Measurements from ENCODE around the gene PLOD1. TPM values are rescaled to one million over a fixed set of nuclear protein-coding genes. Genes with fewer than 3 reads are reported as not detected.

PLOD1 gene
- total RNA-seq, 1 experiment from 2014 or later = 103 TPM

DNA sequence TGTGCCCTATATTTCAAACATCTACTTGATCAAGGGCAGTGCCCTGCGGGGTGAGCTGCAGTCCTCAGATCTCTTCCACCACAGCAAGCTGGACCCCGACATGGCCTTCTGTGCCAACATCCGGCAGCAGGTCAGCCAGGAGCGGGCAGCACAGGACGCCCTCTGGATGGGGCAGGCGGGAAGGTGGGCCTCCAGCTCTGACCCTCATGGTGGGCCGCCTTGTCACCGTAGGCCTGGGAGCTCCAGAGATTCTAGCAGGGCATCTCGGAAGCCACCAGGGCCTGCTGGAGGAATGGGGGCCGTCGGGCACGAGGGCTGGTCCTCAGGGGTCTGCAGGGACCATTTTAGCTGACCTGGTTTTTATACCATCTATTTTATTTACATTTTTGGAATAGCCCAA is 30.1 kb downstream of the PLOD1 start:
- in situ Hi-C loops (cut with HindIII; ENCODE audit: low sequenced_read_pairs) = no loop called here

GRCh38 chr1:11967028-11967547 is 32.6 kb downstream of the PLOD1 start:
- in situ Hi-C loops (cut with HindIII; ENCODE audit: low sequenced_read_pairs) = no loop called here
- peak; percentile 85 for DNase-seq (ENCODE audit: low spot score)

More for the DNA sequence above, 30.1 kb downstream of the PLOD1 start:
- DNase-seq (ENCODE audit: low spot score) = no peak

GRCh38 chr1:11970441-11971185 is 36.1 kb downstream of the PLOD1 start:
- no peak for DNase-seq (ENCODE audit: low spot score)
- in situ Hi-C loops (cut with HindIII; ENCODE audit: low sequenced_read_pairs) = no loop called here

DNA sequence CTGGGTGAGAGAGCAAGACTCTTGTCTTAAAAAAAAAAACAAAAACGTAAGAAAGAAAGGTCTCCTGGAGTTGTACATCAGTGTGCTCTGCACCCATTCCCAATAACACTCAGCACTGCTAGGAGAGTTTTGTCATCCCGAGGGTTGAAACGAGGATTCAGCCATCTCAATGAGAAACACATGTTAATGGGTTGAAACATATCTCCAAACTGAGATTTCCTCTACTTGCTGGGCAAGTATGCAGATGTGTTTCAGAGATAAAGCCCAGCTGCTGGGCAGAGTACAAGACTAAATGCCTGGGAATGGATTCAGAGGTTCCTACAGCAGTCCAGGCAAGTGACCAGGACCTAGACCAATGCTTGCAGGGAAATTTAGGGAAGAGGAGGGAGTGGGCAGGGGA is 43.1 kb downstream of the PLOD1 start:
- no peak for DNase-seq (ENCODE audit: low spot score)
- in situ Hi-C loops (cut with HindIII; ENCODE audit: low sequenced_read_pairs) = no loop called here

DNA sequence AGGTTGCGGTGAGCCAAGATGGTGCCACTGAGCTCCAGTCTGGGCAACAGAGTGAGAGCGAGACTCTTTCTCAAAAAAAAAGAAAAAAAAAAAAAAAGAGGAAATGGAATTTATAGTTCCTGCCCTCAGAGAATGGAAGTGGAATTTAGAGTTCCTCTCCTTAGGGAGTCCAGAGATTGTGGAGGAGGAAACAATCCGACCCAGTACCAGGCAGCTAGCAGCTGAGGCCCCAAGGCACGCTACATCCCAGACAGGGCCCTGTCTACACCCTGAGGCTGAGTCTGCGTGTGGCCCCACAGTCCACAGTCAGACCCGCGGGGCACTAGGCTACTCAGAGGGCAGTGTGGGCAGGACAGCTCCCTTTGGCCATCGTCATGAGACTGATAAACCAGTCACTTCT is 43.8 kb downstream of the PLOD1 start:
- in situ Hi-C loops (cut with HindIII; ENCODE audit: low sequenced_read_pairs) = no loop called here
- DNase-seq (ENCODE audit: low spot score) = no peak

DNA sequence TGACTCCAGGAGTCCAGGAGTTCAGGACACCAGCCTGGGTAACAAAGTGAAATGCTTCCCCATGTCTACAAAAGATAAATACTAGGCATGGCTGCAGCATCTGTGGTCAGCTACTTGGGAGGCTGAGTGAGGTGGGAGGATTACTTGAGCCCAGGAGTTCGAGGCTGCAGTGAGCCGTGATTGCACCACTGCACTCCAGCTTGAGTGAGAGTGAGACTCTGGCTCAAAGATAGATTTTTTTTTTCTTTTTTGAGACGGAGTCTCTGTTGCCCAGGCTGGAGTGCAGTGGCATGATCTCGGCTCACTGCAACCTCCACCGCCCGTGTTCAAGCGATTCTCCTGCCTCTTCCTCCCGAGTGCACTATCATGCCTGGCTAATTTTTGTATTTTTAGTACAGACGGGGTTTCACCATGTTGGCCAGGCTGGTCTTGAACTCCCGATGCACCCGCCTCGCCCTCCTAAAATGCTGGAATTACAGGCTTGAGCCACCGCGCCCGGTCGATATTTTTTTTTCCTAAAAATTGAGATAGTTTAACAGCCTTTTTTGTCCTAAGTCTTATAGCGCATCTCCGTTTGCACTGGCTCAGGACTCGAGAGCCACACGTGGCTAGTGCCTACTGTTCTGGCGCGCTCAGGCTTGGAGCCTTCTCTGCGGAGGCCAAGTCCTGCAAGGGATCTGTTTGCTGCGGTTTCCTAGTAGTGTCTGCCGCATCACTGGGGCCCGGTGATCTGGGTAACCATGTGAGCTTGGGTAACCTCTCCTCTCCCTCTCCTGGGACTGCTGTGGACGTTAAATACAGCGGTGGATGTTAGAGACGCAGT is 44.7 kb downstream of the PLOD1 start:
- in situ Hi-C loops (cut with HindIII; ENCODE audit: low sequenced_read_pairs) = no loop called here
- DNase-seq (ENCODE audit: low spot score) = peak; percentile 74

DNA sequence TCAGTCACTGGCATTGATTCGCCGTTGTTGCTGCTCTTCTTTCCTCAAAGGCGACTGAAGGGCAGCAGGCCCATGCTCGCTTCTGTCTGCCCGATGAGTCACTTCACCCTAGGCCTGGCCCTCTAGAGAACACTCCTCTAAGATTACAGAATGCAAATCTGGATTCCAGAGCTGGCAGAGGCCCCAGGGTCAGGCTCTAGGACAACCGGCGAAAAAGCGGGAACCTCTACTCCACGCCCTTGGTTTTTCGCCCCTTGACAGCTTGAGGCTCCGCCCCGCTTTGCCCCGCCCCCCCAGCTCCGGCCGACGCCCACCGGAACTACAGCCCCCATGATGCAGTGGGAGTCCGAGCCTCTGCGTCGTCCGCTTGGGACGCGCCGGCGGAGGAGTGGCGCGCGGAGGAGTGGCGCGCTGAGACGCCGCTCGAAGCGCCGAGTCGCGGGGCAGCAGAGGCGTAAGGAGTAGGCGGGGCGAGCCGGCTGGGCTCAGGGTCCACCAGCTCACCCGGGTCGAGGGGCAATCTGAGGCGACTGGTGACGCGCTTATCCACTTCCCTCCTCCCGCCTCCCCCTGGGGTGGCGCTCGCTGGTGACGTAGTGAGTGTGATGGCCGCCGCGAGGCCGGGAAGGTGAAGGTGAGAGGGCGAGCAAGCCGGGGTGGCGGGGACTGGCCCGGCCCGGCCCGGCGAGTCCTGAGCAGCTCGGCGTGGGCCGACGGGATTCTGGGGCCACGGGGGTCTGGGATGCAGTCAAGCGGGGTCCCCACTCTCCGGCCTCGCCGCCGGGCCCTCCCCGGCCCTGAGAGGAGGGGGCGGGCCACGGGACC is 45.5 kb downstream of the PLOD1 start, which contains the start of gene MFN2:
TSS of gene MFN2 (plus strand) at position 594 of the 825 bp plus-strand sequence. CDS start 8,725 bp downstream, outside the sequence.
- DNase-seq (ENCODE audit: low spot score) = peak; percentile 93
- in situ Hi-C loops (cut with HindIII; ENCODE audit: low sequenced_read_pairs) = no loop called here

DNA sequence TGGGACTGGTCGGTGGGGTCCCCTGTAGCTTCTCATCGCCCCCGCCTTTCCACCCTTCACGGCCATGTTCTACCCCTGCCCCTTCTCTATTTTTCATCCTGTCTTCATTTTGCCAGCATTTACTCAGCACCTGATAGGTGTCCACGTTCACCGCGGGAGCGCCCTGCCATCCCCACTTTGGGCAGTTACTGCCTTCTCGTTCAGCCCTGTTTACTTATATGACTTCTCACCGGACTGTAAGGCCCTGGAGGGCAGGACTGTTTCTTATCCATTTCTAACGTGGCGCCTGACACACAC is 46.1 kb downstream of the PLOD1 start:
- DNase-seq (ENCODE audit: low spot score) = no peak

DNA sequence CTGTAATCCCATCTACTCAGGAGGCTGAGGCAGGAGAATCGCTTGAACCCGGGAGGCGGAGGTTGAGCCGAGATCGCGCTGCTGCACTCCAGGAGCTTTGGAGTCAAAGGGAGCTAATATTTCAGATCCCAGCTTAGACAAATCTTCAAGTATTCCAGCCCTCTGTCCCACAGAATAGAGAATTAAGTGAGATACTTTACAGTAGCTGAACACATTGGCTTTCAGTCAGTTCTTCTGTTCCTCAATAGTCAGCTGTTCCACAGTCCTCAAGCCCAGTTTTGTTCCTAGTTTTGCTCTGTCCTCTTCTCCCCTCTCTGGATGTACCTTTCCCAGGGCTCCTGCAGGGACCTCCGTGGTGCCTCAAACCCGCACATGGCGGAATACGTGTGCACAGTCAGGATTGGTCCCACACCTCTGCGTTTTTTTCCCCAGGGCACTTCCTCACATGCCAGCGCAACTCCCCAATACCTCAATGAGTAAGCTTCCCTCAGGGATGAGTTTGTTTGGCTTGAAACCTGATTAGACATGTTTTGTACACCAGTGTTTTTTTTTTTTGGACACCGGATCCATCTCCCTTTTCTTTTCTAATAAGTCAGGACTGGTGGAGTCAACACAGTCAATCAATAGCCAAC is 47.0 kb downstream of the PLOD1 start:
- DNase-seq (ENCODE audit: low spot score) = no peak
- in situ Hi-C loops (cut with HindIII; ENCODE audit: low sequenced_read_pairs) = no loop called here

More for the DNA sequence above, 46.1 kb downstream of the PLOD1 start:
- in situ Hi-C loops (cut with HindIII; ENCODE audit: low sequenced_read_pairs) = no loop called here

- no peak for DNase-seq (ENCODE audit: low spot score)
Observed at GRCh38 chr1:11982010-11982392, 47.5 kb downstream of the PLOD1 start.

DNA sequence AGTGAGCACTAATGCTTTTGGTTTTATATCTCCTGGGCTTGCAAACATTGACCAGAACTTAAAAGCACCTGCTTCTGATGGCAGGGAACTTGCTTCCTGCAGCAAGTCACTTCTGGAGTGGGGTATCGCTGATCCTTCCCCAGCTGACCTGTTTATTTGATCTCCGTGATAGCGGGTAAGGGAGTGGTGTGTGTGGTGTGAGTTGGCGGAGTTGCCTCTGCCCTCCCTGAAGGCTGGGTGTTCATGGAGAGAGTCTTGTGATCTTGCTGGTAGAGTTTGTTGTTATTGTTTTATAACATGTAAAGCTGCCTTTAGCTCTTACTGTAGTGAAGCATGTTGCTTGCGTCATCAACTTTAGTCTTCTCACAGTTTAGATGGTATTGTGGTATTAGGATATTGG is 49.6 kb downstream of the PLOD1 start:
- DNase-seq (ENCODE audit: low spot score) = no peak
- in situ Hi-C loops (cut with HindIII; ENCODE audit: low sequenced_read_pairs) = no loop called here

More at GRCh38 chr1:11982010-11982392, 47.5 kb downstream of the PLOD1 start:
- in situ Hi-C loops (cut with HindIII; ENCODE audit: low sequenced_read_pairs) = no loop called here

- in situ Hi-C loops (cut with HindIII; ENCODE audit: low sequenced_read_pairs) = no loop called here
- no peak for DNase-seq (ENCODE audit: low spot score)
Observed at GRCh38 chr1:11984576-11984975, 50.1 kb downstream of the PLOD1 start.

- DNase-seq (ENCODE audit: low spot score) = no peak
- in situ Hi-C loops (cut with HindIII; ENCODE audit: low sequenced_read_pairs) = no loop called here
Observed at GRCh38 chr1:11985171-11985570, 50.7 kb downstream of the PLOD1 start.

DNA sequence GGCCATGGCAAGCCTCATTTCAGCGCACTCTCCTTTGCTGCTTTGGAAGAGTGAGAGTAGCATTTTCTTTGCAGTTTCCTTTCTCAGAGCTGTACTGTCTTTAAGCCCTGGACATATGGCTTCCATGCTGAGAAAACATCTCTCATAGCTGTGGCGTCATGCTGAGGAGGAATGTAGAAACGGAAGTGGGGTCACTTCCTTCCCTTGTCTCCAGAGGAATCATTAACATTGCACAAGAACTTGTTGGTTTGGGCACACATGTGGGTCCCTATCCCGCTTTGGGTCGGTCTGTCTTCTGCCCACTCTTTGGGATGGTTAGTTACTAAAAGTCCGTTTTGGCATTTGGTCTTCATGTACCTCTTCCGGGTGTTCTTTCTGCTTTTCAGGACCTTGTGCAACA is 51.3 kb downstream of the PLOD1 start:
- no peak for DNase-seq (ENCODE audit: low spot score)
- in situ Hi-C loops (cut with HindIII; ENCODE audit: low sequenced_read_pairs) = no loop called here

DNA sequence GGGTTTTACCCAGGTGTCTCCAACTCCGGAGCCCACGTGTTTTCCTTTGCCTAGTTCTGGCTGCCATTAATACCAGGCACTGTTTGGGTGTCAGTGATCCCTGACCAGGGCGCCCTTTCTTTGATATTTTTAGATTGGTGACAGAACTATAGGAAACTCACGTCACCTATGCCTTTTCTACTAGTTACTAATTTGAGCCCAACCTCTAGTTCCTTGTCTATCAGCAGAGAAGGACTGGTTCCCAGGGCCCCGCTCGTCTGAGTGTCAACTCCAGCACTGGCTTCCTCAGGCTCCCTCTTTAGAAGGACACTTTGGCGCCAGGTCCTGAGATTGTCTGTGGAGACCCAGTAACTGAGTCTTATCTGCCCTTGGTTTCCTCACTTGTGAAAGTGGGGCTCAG is 55.2 kb downstream of the PLOD1 start:
- in situ Hi-C loops (cut with HindIII; ENCODE audit: low sequenced_read_pairs) = no loop called here
- no peak for DNase-seq (ENCODE audit: low spot score)

- DNase-seq (ENCODE audit: low spot score) = no peak
- in situ Hi-C loops (cut with HindIII; ENCODE audit: low sequenced_read_pairs) = no loop called here
Observed at GRCh38 chr1:11990303-11991032, 56.0 kb downstream of the PLOD1 start.

DNA sequence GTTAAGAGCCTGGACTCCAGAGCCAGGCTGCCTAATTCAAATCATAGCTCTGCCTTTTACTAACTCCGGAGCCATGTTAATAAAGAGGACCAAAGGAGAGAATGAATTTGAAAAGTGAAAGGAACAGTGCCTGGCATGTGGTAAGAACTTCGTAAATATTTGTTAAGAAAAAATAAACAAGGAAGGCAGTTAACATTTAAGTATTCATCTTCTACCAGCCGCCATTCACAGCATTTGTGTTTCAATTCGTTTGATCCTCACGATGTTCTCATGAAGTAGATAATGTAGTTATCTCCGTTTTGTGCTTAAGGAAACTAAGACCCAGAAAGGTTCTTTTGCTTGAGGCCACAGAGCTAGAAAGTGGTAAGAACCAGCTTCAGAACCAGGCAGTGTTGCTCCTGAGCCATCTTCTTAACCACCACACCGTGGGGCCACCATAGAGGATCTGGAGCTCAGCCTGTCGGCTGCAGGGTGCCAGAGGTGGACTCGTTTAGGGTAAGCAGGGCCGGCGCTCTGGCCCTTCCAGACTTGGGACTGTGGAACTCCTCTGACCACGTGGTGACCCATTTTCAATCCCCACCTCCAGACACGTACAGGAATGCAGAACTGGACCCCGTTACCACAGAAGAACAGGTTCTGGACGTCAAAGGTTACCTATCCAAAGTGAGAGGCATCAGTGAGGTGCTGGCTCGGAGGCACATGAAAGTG is 57.6 kb downstream of the PLOD1 start:
- in situ Hi-C loops (cut with HindIII; ENCODE audit: low sequenced_read_pairs) = no loop called here
- DNase-seq (ENCODE audit: low spot score) = no peak
